Measurements from ENCODE around the gene BAG2. TPM values are rescaled to one million over a fixed set of nuclear protein-coding genes. Genes with fewer than 3 reads are reported as not detected.

The BAG2 gene
- total and polyA plus RNA-seq, 2 of the 13 experiments (the other 11 are each of a cell fraction or from before 2014, with no cell fraction given) = 5.7 to 15.1 TPM

GRCh38 chr6:57221191-57221935 is 49.2 kb downstream of the BAG2 start (continued):
- TF ChIP-seq XRCC5 (optimal IDR thresholded peaks at IDR 0.05; ENCODE audit: low read length) = peak; percentile 77
- TF ChIP-seq ZNF317 (CRISPR knock-in tag; IDR thresholded peaks at IDR 0.05) = peak; percentile 53; the same call in 1 of the 2 replicates
- no peak for TF ChIP-seq POGK (CRISPR knock-in tag; conservative IDR thresholded peaks at IDR 0.05)
- no peak for TF ChIP-seq ZKSCAN8 (CRISPR knock-in tag; IDR thresholded peaks at IDR 0.05; ENCODE audit: borderline replicate concordance)
- no peak for TF ChIP-seq ZBTB4 (CRISPR knock-in tag; IDR thresholded peaks at IDR 0.05; ENCODE audit: borderline replicate concordance)
- TF ChIP-seq ZNF550 (CRISPR knock-in tag; IDR thresholded peaks at IDR 0.05; ENCODE audit: borderline replicate concordance) = no peak
- TF ChIP-seq ZNF781 (CRISPR knock-in tag; IDR thresholded peaks at IDR 0.05; ENCODE audit: borderline replicate concordance, not compliant biosample characterization) = no peak
- no peak for TF ChIP-seq RARA (CRISPR knock-in tag; IDR thresholded peaks at IDR 0.05)
- no peak for TF ChIP-seq PREB (CRISPR knock-in tag; IDR thresholded peaks at IDR 0.05)
- TF ChIP-seq ZNF430 (CRISPR knock-in tag; IDR thresholded peaks at IDR 0.05) = peak; percentile 35; the same call in 1 of the 2 replicates
- no peak for TF ChIP-seq PRMT3 (CRISPR knock-in tag; IDR thresholded peaks at IDR 0.05; ENCODE audit: borderline replicate concordance, low read depth)
- peak; percentile 87; the same call in 1 of the 2 replicates for TF ChIP-seq ZNF235 (CRISPR knock-in tag; IDR thresholded peaks at IDR 0.05; ENCODE audit: borderline replicate concordance)
- no peak for TF ChIP-seq CREB1 (IDR thresholded peaks at IDR 0.05)
- TF ChIP-seq CREB1 (CRISPR knock-in tag; IDR thresholded peaks at IDR 0.05) = no peak
- TF ChIP-seq ZNF577 (CRISPR knock-in tag; IDR thresholded peaks at IDR 0.05; ENCODE audit: borderline replicate concordance, low read depth) = no peak
- no peak for TF ChIP-seq ZNF251 (CRISPR knock-in tag; IDR thresholded peaks at IDR 0.05)
- no peak for TF ChIP-seq MIER3 (CRISPR knock-in tag; IDR thresholded peaks at IDR 0.05; ENCODE audit: borderline replicate concordance)
- TF ChIP-seq NCOA5 (CRISPR knock-in tag; IDR thresholded peaks at IDR 0.05) = no peak
- TF ChIP-seq FOXK2 (IDR thresholded peaks at IDR 0.05) = no peak
- 0 out of 2 replicates have a peak, but pooled peaks have one; percentile 33 for TF ChIP-seq ZMYM3 (CRISPR knock-in tag; IDR thresholded peaks at IDR 0.05)
- TF ChIP-seq ZNF580 (CRISPR knock-in tag; IDR thresholded peaks at IDR 0.05; ENCODE audit: borderline replicate concordance, low read depth) = no peak
- TF ChIP-seq NFIC (IDR thresholded peaks at IDR 0.05; ENCODE audit: low read length) = no peak
- no peak; the same call in 1 of the 2 replicates for TF ChIP-seq TBX2 (CRISPR knock-in tag; IDR thresholded peaks at IDR 0.05; ENCODE audit: borderline replicate concordance)
- TF ChIP-seq ZSCAN20 (CRISPR knock-in tag; IDR thresholded peaks at IDR 0.05; ENCODE audit: borderline replicate concordance) = no peak; the same call in 1 of the 2 replicates
- TF ChIP-seq ZNF563 (CRISPR knock-in tag; IDR thresholded peaks at IDR 0.05) = 0 out of 2 replicates have a peak, but pooled peaks have one; percentile 28

Data from HepG2 (cell line).